Ishikawa (cell line): ENCODE results near the gene SLX1A.

ENCODE experiments used
- CEBPB ChIP-seq: IDR thresholded peaks from 2 replicates; pipeline ENCODE4 v1.6.1; 2012
- CREB1 ChIP-seq: IDR thresholded peaks from 2 replicates; pipeline ENCODE4 v1.6.1; 2012; ENCODE audit warnings: low read depth
- EP300 ChIP-seq: IDR thresholded peaks from 2 replicates; pipeline ENCODE4 v1.6.1; 2012; ENCODE audit warnings: borderline replicate concordance
- MAX ChIP-seq: IDR thresholded peaks from 2 replicates; pipeline ENCODE4 v1.6.1; 2012
- NFIC ChIP-seq: IDR thresholded peaks from 2 replicates; pipeline ENCODE4 v1.6.1; 2012
- REST ChIP-seq: IDR thresholded peaks from 2 replicates; pipeline ENCODE4 v1.6.1; 2012; ENCODE audit warnings: low read depth, mild to moderate bottlenecking
- TCF12 ChIP-seq: IDR thresholded peaks from 2 replicates; pipeline ENCODE4 v1.6.1; 2012; ENCODE audit warnings: low read depth
- TEAD4 ChIP-seq: IDR thresholded peaks from 2 replicates; pipeline ENCODE4 v1.6.1; 2012
- YY1 ChIP-seq: IDR thresholded peaks from 2 replicates; pipeline ENCODE4 v1.6.1; 2012; ENCODE audit warnings: low read depth
- ZBTB7A ChIP-seq: IDR thresholded peaks from 2 replicates; pipeline ENCODE4 v1.6.1; 2012; ENCODE audit warnings: low read depth

GRCh38 chr16:30157214-30157613, 36.5 kb upstream of the SLX1A start:
- TF ChIP-seq NFIC, result no peak
- TF ChIP-seq EP300, result no peak
- no peak for TF ChIP-seq CEBPB
- no peak for TF ChIP-seq REST
- no peak for TF ChIP-seq ZBTB7A
- TF ChIP-seq CREB1, result no peak
- no peak for TF ChIP-seq YY1
- TF ChIP-seq TEAD4, result no peak
- no peak for TF ChIP-seq MAX
- TF ChIP-seq TCF12, result no peak
